Right ventricle myocardium inferior (tissue), 1 donor: ENCODE results near the gene HACL1. TPM values are rescaled to one million over a fixed set of nuclear protein-coding genes. Genes with fewer than 3 reads are reported as not detected.

ENCODE experiments used
- ATAC-seq: fragments of 200-7000 bp; cut with Tn5 transposase; one replicate; pipeline ENCODE4 v1.9.1; 2020; ENCODE audit warnings: mild to moderate bottlenecking, moderate library complexity
- DNase-seq: peaks from one replicate; pipeline ENCODE4 v3.0.0; 2021; ENCODE audit errors: missing footprints
- intact Hi-C: fragments of 100-400 bp; cut with DNase I; formaldehyde crosslinking; loops from one replicate; pipeline ENCODE4 v1.11.0; 2022
- long read RNA-seq: library from polyadenylated mRNA; unstranded; transcript quantifications from one replicate; pipeline ENCODE4 v2.0.0, GENCODE V29; 2021
- total RNA-seq: library from RNA; stranded (reverse); fragmentation: NEBNext Ultra II Directional; extraction: Animal tissue kit (Norgen Biotek cat#: 25700); gene quantifications from one replicate; pipeline ENCODE4 v1.2.1, GENCODE V29; 2021
- donor health status: DM: no; HTN: yes; CAD: no; lungs with severe emphysema.

The HACL1 gene
- 12.5 TPM for total RNA-seq
- long read RNA-seq, partial matches to known transcripts = 0 of 6 reads
- long read RNA-seq, other reads (novel, unspliced or antisense) = 1 of 6 reads

DNA sequence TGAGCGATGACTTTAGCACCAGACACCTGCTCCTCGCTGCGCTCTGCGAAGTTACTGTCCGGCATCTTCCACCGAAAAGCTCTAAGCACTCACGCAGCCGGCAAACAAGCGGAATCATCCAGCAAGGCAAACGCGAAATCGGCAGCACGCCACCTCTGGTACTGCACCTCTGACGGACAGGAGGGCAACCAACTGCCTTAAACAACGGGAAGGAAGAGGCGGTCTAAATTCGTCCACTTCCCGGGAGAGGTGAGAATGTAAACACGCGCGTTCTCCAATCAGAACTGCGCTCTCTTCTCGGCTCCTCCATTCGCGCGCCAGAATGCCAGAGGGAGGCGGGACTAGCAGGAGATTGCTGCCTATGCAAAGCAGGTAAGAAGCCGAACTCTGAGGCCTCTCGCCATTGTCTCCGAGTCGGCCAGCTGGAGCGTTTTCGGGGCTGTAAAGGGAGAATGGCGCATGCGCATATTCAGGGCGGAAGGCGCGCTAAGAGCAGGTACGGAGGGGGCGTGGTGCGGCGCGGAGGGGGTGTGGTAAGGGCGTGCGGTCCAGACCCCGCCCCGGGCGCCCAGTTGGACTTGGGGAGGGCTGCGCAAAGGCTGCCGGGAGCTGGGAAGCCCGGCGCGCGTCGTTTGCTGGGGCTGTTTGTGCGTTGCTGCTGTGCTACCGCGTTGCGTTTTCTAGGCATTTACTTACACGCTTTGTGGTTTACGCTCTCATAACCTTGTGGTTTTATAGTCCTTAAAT lies at the start of gene HACL1, which contains the start of gene BTD:
Gene HACL1 (minus strand): TSS at position 171 of the 747 bp plus-strand sequence. CDS start 106 bp downstream, at position 65.
Gene BTD (plus strand): TSS at position 347 of the 747 bp plus-strand sequence. CDS start 33,695 bp downstream, outside the sequence.
- intact Hi-C loops = no loop called here
- peak; percentile 98 for DNase-seq
- peak; percentile 97 for ATAC-seq

DNA sequence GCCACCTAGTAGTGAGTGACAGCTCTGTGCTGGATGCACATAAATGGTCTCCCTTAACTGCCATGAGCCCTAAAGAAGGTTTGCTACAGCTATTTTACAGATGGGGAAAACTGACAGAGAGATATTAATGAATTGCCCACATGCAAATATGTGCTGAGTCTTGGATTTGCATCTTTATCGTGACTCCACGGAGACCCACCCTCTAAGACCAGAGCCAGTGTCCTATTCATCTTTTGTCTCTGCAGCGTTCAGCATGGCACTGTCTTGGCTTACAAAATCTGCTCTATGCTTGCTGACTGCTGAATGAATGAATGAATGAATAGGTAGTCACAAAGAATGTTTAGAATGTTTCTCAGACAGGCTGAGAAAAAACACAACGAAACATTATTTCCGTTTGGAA lies 48.5 kb upstream of the HACL1 start:
- ATAC-seq (no peak), DNase-seq (no peak)
- intact Hi-C loops = no loop called here

DNA sequence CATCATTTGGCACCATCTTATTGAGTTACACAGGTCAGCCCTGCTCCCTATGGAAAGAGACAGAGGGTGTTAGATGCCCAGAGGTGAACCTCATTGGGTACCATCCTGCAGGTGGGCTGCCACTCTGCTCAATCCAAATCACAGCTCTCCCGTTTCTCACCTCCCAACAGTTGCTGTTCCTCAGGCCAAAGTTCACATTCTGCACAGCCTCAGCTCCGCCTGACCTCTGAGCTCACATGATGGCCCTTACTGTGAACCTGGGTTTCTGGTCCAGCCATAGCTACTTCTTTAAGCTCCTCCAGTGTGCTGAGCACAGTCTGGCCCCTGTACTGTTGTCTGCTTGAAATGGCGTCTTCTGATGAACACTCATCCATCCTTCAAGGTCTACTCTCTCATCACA lies 48.0 kb upstream of the HACL1 start:
- intact Hi-C loops = no loop called here
- DNase-seq (no peak), ATAC-seq (no peak)

DNA sequence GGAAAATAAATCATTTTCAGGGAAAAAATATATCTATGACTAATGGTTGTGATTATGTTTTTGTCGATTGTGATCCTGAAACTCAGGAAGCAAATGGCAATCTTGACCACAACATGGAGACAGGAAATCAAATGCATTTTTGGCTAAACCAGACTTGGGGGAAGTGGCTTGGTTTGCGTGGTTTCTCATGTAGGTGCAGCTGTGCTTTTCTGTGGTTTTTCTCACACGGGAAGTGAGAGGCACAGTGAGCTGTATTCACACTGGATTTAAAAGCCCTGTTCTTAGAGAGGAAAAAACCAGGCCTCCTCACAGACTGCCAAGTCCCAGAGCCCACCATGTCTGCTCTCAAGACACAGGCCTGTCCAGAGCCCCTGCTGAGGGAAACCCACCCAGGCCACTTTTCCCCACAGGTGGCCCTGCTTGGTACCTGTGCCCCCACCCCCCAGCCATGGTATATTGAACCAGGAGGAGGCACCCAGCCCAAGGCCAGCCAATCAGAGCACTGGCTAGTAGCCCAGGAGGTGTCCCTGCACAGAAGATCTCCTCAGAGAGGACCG lies 46.3 kb upstream of the HACL1 start:
- ATAC-seq = peak; percentile 15
- intact Hi-C loops = no loop called here
- DNase-seq = no peak

DNA sequence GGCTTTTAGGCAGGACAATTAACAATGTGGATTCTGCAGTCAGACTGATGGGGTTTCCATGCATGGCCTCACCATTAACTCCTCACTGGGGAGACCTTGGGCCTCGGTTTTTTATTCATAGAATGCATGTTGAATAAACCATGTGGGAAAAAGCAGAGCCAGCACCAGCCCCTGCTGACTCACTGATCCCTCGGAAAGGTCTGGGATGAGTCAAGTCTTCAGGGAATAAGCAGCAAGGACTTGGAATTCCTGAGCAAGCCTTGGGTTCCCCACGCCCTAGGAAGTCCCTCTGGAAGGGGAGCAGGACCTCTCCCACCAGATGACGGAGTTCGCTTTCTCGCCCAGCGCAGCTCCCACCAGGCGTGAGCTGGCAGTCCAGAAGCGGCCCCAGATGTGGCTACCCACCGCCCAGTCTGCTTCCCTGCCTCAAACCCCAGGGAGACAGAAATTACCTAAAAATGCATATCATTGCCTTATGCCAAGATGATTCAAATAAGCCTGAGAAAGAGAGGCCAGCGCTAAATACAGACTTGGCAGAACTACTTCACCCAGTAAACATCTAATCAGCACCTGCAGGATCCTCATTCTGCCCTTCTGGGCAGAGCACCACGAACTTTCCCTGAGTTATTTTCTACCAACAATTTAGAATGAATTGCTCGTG lies 45.6 kb upstream of the HACL1 start:
- intact Hi-C loops = no loop called here
- peak; percentile 50 for ATAC-seq
- DNase-seq = no peak

DNA sequence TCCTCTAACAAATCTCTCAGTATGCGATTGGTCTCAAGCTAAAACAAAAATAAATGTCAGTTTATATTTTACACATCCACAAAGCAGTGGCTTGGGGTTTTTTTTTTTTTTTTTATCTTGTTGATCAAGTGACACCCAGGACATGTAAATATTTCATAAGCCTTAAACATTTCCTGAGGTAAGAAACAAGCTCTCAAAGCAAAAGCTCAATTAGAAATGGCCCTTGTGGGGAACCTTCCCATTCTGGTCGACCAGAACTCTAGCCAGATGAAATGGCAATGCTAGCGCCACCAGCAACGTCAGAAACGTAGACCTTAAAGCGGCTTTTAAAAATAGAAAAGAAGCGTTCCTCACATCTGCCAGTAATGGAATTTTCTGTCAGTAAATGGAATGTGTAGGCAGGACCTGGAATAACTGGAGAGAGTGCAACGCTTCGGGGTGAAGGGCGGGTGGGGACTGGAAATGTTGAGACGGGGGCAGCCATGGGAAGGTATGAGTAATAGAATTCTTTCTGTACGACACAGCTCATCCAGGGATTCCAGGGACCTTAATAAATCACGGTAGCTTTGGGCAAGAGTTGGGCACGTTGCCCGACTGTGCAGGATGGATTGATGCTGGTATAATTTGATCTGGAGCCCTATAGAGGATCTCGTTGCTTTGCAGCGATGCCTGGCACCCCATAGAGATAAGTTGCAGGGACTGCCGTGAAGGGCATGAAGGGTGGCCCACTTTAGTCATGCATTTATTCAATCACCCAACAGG lies 44.6 kb upstream of the HACL1 start:
- ATAC-seq (no peak), DNase-seq (no peak)
- intact Hi-C loops = no loop called here

DNA sequence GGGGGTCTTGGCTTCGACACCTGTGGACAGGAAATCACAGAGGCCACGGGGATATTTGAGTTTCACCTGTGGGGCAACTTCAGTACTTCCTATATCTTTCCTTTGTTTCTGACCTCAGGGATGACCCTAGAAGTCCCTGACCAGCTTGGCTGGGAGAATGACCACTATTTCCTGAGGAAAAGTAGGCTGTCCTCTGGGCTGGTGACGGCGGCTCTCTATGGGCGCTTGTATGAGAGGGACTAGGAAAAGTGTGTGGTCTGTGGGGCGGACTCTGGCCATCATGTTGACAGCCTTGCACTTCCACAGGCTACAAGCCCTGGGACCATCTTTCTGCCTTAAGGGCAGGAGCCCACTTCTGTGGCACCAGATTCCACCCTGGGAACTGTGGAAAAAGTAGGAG lies 43.9 kb upstream of the HACL1 start:
- DNase-seq = no peak
- intact Hi-C loops = no loop called here
- no peak for ATAC-seq

DNA sequence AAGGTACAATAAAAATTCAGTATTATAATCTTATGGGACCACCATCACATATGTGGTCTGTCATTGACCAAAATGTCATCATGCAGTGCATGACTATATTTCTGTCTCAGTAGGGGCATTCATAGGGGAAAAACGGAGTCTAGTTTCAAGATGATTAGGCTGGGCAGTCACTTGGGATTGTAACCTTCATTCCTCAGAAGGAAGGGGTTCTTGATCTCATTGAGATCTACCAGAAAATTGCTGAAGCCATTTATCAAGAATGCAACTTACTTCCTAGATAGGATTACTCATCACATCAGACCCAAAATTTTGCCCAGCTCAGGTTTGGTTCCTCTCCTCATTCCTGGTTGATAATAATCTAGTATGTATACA lies 37.5 kb upstream of the HACL1 start:
- ATAC-seq = no peak
- intact Hi-C loops = loop anchor here (10.0 kb wide), 1 partner anchor 606 kb away; no protein-coding TSS in a partner anchor
- no peak for DNase-seq

DNA sequence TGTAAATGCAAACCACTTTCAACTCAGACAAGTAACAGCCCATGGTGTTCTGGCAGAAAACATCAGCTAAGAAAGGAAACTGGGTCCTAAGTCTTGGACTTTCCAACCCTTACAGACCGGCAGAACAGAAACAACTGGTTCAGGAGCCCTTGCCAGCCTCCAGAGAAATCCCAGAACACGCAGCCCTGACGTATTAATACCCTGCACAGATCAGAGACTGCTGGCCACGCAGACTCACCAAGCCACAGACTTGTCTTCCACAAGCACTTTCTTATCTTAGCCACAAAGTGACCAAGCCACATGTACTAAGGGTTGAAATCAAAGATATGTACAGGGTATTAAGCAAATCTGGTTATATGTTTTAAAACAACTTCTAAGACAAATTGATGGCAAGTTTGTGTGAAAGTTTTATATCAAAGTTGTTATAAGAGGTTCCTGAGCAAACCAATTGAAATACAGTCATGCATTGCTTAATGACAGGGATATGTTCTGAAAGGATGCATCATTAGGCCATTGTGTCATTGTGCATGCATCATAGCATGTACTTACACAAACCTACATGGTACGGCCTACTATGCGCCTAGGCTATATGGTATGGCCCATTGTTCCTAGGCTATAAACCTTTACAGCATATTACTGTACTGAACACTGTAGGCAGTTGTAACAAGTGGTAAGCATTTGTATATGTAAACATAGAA lies 37.0 kb upstream of the HACL1 start:
- ATAC-seq (no peak), DNase-seq (no peak)
- intact Hi-C loops = loop anchor here (10.0 kb wide), 1 partner anchor 606 kb away; no protein-coding TSS in a partner anchor

DNA sequence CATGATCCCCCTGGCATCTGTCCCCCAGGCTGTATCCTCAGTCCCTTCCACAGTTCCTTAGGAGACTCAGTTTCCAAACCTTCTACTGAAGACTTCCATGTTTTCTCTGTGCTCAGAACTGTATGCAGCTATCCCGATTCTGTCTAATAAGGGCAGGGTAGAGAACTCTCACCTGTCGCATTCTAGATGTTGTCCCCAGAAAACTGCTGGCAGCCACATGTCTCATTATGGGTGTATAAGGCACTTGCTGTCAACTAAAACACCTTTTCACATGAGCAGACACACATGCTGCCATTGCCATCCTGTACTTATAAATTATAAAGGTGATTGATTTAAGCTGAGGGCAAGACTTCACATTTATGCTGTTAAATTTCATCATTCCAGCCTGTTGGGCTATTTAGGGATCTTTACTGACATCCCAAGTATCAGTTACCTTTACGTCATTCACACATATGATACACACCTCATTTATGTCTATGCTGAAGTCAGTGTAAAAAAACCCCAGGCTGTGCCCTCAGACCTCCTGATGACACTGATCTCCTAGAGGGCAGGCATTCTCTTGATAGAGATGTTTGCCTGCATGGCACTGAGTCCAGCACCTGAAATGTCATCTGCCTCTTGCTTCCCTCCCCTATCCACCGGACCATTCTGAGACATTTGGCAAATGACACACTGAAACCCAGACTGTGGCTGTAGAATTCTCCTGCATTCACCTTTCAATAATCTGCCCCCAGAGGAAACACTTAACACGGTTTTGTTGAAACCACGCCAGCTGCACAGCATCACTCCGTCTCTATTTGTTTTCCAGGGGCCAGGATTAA lies 36.0 kb upstream of the HACL1 start:
- DNase-seq = no peak
- ATAC-seq = no peak
- intact Hi-C loops = loop anchor here (10.0 kb wide), 1 partner anchor 607 kb away; no protein-coding TSS in a partner anchor

DNA sequence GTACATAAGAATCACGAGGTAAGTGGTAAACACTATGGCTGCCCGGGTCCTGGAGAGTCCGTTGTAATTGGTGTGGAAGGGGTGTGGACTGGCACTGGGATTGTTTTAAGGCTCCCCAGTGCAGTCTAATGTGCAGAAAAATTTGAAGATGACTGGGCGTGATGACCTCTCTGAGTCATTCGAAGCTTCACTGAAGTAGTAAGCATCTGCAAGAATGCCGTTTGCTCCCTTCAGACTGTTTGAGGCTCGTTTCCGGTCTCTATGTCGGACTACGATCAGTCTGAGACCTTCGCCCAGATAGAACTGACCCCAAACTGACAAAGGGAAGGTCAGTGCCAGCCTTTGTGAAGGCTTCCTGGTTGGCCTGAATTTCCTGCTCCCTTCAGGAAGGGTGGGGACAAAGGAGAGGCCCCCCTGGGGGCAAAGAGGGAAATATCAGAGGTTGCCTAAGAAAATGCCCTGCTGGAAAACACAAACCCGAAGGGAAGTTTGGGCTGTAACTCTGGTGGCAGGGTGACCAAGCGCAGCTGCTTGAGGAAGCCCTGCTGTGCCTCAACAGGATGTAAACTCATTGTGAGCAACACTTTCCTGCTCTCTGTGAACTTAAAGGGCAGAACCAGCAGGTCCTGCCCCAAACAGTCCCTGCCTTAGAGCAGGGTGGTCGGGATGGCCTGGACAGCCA lies 34.8 kb upstream of the HACL1 start:
- ATAC-seq (peak; percentile 45), DNase-seq (no peak)
- intact Hi-C loops = loop anchor here (10.0 kb wide), 1 partner anchor 609 kb away; no protein-coding TSS in a partner anchor

DNA sequence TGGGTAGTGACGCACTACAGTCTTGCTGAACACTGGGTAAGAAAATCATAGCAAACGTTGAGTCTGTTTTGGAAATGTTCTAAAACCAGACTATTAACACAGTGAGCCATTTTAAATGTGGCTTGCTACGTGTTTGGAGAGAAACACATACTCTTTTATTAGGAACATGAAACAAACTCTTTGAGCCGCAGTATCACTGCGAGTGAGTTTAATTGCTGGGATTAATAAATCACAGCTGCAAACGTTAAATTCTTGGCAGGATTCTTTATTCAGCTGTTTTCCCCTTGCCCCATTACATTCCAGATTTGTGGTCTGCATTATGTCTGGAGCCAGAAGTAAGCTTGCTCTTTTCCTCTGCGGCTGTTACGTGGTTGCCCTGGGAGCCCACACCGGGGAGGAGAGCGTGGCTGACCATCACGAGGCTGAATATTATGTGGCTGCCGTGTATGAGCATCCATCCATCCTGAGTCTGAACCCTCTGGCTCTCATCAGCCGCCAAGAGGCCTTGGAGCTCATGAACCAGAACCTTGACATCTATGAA lies 33.8 kb upstream of the HACL1 start:
- DNase-seq (no peak), ATAC-seq (no peak)
- intact Hi-C loops = loop anchor here (10.0 kb wide), 1 partner anchor 610 kb away; no protein-coding TSS in a partner anchor

DNA sequence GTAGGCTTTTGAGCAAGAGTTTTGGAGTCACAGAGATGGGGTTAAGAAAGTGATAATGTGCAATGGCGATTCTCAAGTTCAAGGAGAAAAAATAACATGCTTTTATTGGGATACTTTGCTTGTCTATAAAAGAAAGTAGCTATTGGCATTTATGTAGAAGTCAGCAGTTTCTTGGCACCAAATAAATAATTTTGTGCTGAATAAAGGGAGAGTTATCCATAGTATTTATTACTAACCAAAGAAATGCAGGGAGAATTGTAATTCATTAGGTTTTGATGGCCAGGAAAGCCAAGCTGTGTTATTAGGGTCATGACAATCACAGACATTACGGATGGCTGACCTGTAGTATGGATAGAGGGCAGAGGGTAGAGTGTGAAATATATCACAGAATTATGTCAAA lies 33.3 kb upstream of the HACL1 start:
- ATAC-seq (no peak), DNase-seq (no peak)
- intact Hi-C loops = loop anchor here (5.0 to 10.0 kb wide), 2 partner anchors 43 to 610 kb away; no protein-coding TSS in a partner anchor

DNA sequence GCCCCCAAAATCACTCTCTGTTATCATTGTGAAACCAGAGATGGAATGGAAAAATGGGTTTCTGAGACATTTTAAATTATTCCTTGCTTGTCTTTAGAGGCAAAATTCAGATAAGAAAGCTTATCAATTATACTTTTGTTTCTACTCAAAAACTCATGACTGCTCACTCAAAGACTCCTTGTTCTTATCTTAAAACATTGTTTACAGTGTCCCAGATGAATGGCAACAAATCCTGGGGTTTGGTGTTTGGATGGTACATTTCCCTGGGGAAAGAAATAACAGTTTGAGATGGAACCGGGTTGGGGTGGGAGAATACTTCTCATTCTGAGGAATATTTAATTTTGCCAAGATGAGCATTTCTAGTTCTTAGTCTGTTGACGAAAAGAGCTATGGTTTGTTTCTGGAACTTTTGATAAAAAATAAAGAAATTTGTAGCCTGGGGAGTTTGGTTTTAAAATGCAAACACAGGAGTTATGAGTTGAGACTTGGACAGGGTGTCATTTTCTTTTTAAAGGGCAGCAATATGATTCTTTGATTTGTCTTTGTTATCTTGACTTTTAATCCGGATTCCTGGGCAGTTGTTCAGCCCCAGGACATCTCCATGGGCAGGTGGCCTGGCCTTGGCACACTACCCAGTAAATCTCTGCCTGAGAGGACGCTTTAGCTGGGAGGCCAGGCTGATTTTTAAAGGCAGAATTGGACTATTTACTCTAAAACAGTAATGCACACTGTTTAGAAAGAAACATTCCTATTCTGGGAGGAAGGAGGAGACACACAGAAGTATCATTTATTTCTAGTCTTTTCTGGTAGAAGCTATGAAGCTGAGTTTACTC lies 32.6 kb upstream of the HACL1 start:
- intact Hi-C loops = loop anchor here (5.0 to 10.0 kb wide), 2 partner anchors 43 to 611 kb away; no protein-coding TSS in a partner anchor
- ATAC-seq (no peak), DNase-seq (no peak)

DNA sequence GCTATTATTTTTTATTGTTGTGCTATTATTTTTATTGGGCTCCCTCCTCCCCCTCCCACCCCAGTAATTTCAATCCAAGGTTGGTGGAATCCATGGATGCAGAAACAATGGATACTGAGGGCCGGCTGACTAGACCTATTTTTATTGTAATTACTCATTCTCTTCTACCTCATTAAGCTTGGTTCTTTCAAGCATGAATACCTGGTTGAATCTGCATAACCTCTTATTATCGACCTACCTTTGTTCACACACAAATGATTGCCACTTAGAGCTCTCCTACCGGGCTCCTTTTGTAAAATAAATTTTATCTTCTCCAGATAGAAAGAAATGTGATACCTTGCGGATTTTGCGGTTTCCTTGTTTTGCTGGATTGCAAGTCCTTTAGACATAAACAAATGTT lies 31.8 kb upstream of the HACL1 start:
- DNase-seq (no peak), ATAC-seq (no peak)
- intact Hi-C loops = loop anchor here (5.0 to 10.0 kb wide), 2 partner anchors 44 to 612 kb away; no protein-coding TSS in a partner anchor

DNA sequence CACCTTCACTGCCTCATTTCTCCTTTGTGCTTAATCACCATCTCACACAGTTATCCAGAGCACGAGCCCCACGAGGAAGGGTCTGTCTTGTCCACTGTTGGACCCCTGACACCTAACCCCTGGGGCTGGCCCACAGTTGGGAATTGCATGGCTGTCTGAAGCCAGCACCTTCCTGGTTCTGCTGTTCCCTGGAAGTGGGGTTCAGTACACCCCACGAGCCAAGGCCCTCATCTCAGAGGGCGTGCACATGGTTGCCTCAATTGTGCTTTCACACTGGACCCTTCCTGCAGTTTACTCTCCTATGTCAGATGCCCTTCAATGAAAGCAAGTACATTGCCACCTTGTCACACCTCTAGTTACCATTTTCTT lies 30.8 kb upstream of the HACL1 start:
- ATAC-seq (no peak), DNase-seq (no peak)
- intact Hi-C loops = loop anchor here (5.0 to 10.0 kb wide), 2 partner anchors 45 to 613 kb away; no protein-coding TSS in a partner anchor
